PC-3 (cell line): ENCODE results near the gene SYPL1.

ENCODE experiments used
- CTCF ChIP-seq: fragments of 300-600 bp; sonication (generic); conservative IDR thresholded peaks from 2 replicates; pipeline ENCODE4 v1.5.1; 2017; ENCODE audit warnings: antibody characterized with exemption, low read depth, mild to moderate bottlenecking, low read length
- EZH2 ChIP-seq: fragments of 300-600 bp; sonication (generic); IDR thresholded peaks from one replicate; pipeline ENCODE4 v1.6.1; 2017; ENCODE audit warnings: antibody characterized with exemption, mild to moderate bottlenecking, low read length; ENCODE audit not compliant: unreplicated experiment

GRCh38 chr7:106151459-106152312 is 39.6 kb upstream of the SYPL1 start:
- no peak for TF ChIP-seq CTCF
- TF ChIP-seq EZH2 = no peak
